Measurements from ENCODE around the gene ARHGAP15. TPM values are rescaled to one million over a fixed set of nuclear protein-coding genes. Genes with fewer than 3 reads are reported as not detected.

Gene ARHGAP15
- total RNA-seq, 2 donors from 2014 or later = 277 to 309 TPM

- peaks cover 34% of the 10 kb centered on the region for H3K4me1 Mint-ChIP-seq
- no peaks in the 10 kb centered on the region for H3K27me3 Mint-ChIP-seq
- H3K27ac Mint-ChIP-seq = no peak overlapping the region
Measured at GRCh38 chr2:143481237-143481623, 352.0 kb downstream of the ARHGAP15 start.

GRCh38 chr2:143481733-143482132 is 352.5 kb downstream of the ARHGAP15 start:
- no peaks in the 10 kb centered on the region for H3K9me3 ChIP-seq (ENCODE audit: control insufficient read depth, low read length, poor library complexity, severe bottlenecking)
- H3K36me3 Mint-ChIP-seq (ENCODE audit: low read depth) = no peaks in the 10 kb centered on the region
- H3K27ac Mint-ChIP-seq = no peak overlapping the region
- no peak overlapping the region for H3K4me3 Mint-ChIP-seq
- peaks cover 35% of the 10 kb centered on the region for H3K4me1 Mint-ChIP-seq
- DNase-seq (no peak), ATAC-seq (no peak)
- H3K27me3 Mint-ChIP-seq = no peaks in the 10 kb centered on the region

More at GRCh38 chr2:143481237-143481623, 352.0 kb downstream of the ARHGAP15 start:
- no peak for ATAC-seq
- H3K36me3 Mint-ChIP-seq (ENCODE audit: low read depth) = no peaks in the 10 kb centered on the region
- no peaks in the 10 kb centered on the region for H3K9me3 ChIP-seq (ENCODE audit: control insufficient read depth, low read length, poor library complexity, severe bottlenecking)
- H3K4me3 Mint-ChIP-seq = no peak overlapping the region
- no peak for DNase-seq

DNA sequence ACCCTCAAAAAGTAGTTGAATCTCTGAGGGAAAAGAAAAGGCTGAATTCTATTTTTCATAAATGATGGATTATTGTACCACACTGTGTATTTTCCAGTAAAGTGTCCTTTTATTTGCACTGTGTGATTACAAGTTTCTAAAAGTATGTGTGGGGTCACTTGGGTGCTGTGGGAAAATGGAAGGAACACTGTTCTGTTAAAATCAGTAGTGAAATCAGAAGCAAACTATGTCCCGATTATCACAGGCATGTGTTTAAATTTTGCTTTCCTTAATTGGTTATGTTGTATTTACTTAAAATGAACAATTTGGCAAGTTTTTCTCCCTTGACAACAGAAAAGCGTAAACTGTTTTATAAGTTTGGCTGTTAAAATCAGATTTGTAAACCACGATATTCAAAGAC is 353.1 kb downstream of the ARHGAP15 start:
- Mint-ChIP-seq H3K4me3 (no peak overlapping the region), H3K36me3 (ENCODE audit: low read depth) (no peaks in the 10 kb centered on the region), H3K27ac (no peak overlapping the region), H3K4me1 (peaks cover 32% of the 10 kb centered on the region), H3K27me3 (no peaks in the 10 kb centered on the region)
- DNase-seq (no peak), ATAC-seq (no peak)
- H3K9me3 ChIP-seq (ENCODE audit: control insufficient read depth, low read length, poor library complexity, severe bottlenecking) = no peaks in the 10 kb centered on the region

GRCh38 chr2:143482771-143483170 is 353.6 kb downstream of the ARHGAP15 start:
- H3K27ac Mint-ChIP-seq = peak overlapping the region; percentile 34
- H3K36me3 Mint-ChIP-seq (ENCODE audit: low read depth) = peaks cover under 1% of the 10 kb centered on the region
- H3K9me3 ChIP-seq (ENCODE audit: control insufficient read depth, low read length, poor library complexity, severe bottlenecking) = no peaks in the 10 kb centered on the region
- no peaks in the 10 kb centered on the region for H3K27me3 Mint-ChIP-seq
- no peak overlapping the region for H3K4me3 Mint-ChIP-seq
- DNase-seq (no peak), ATAC-seq (no peak)
- peaks cover 30% of the 10 kb centered on the region for H3K4me1 Mint-ChIP-seq

GRCh38 chr2:143486976-143487375 is 357.8 kb downstream of the ARHGAP15 start:
- Mint-ChIP-seq H3K4me1 (peaks cover 15% of the 10 kb centered on the region), H3K4me3 (no peak overlapping the region), H3K36me3 (ENCODE audit: low read depth) (peaks cover 2% of the 10 kb centered on the region), H3K27ac (peak overlapping the region; percentile 69), H3K27me3 (no peaks in the 10 kb centered on the region)
- DNase-seq = no peak
- H3K9me3 ChIP-seq (ENCODE audit: control insufficient read depth, low read length, poor library complexity, severe bottlenecking) = no peaks in the 10 kb centered on the region
- no peak for ATAC-seq

DNA sequence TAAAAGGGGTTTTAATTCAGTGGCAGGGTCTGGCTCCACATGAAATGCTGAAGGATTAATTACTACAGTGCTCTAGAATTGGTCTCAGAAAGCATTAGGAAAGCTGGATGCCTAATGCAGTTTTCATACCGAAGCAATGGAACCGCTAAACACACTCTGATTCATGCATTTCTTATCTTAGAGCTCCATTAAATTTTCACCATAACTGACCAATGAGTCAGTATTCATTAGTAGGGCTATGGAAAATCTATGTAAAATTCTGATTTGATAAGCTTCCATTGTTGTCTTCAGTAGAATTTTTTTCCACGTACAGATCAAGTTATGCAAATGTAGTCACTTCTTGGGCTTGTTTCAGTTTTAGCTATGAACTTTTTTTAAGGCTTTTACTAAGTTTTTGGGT is 359.9 kb downstream of the ARHGAP15 start:
- Mint-ChIP-seq H3K4me1 (peaks cover 18% of the 10 kb centered on the region), H3K27me3 (no peaks in the 10 kb centered on the region), H3K4me3 (no peak overlapping the region), H3K27ac (no peak overlapping the region), H3K36me3 (ENCODE audit: low read depth) (peaks cover 9% of the 10 kb centered on the region)
- no peak for DNase-seq
- no peaks in the 10 kb centered on the region for H3K9me3 ChIP-seq (ENCODE audit: control insufficient read depth, low read length, poor library complexity, severe bottlenecking)
- no peak for ATAC-seq

GRCh38 chr2:143491131-143491530 is 361.9 kb downstream of the ARHGAP15 start:
- peaks cover 19% of the 10 kb centered on the region for H3K4me1 Mint-ChIP-seq

DNA sequence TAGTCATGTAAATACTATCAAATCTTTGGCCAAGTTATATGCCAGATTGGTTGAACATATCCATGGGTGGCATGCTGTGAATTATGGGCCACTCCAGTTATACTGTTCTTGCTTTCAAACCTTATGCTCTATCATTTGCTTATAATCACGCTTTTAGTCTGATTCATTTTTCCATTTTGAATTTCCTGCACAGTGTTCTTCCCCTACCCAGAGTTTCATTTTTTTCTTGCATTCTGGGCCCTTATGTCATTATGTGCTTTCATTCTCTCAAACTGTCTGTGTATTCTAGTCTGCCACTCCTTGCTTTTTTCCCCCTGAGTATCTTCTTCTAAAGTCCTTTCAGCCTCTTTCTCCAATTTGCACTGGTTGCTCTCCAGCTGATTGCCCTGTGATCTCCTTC is 364.1 kb downstream of the ARHGAP15 start:
- Mint-ChIP-seq H3K27me3 (no peaks in the 10 kb centered on the region), H3K4me3 (peak overlapping the region; percentile 5), H3K27ac (peak overlapping the region; percentile 57), H3K36me3 (ENCODE audit: low read depth) (peaks cover 9% of the 10 kb centered on the region), H3K4me1 (peaks cover 20% of the 10 kb centered on the region)
- DNase-seq (no peak), ATAC-seq (no peak)
- H3K9me3 ChIP-seq (ENCODE audit: control insufficient read depth, low read length, poor library complexity, severe bottlenecking) = no peaks in the 10 kb centered on the region

More at GRCh38 chr2:143491131-143491530, 361.9 kb downstream of the ARHGAP15 start:
- Mint-ChIP-seq H3K4me3 (no peak overlapping the region), H3K27me3 (no peaks in the 10 kb centered on the region), H3K36me3 (ENCODE audit: low read depth) (peaks cover 11% of the 10 kb centered on the region), H3K27ac (no peak overlapping the region)
- DNase-seq = no peak
- no peak for ATAC-seq
- H3K9me3 ChIP-seq (ENCODE audit: control insufficient read depth, low read length, poor library complexity, severe bottlenecking) = no peaks in the 10 kb centered on the region

DNA sequence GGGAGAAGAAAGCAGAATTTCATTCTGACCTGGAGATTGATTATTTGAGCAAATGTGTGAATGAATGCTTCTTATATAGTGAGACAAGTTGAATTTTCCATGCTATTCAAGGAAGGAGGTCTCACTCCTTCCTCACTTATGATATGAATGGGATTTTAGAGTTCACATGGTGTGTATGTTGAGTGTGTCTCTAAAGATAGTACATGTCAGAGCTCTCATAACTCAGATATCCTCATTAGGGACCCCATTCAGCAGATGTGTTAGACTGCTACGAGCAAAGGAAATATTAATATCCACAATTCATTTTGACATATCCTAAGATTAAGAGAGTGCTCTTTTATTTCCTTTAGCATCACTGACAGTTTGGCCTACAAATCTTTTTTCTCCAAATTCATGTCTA is 368.5 kb downstream of the ARHGAP15 start:
- Mint-ChIP-seq H3K4me1 (peaks cover 31% of the 10 kb centered on the region), H3K27ac (no peak overlapping the region)

GRCh38 chr2:143498496-143498895 is 369.3 kb downstream of the ARHGAP15 start:
- ATAC-seq = no peak
- H3K36me3 Mint-ChIP-seq (ENCODE audit: low read depth) = peaks cover 9% of the 10 kb centered on the region
- no peak overlapping the region for H3K4me3 Mint-ChIP-seq
- H3K9me3 ChIP-seq (ENCODE audit: control insufficient read depth, low read length, poor library complexity, severe bottlenecking) = no peaks in the 10 kb centered on the region
- DNase-seq = no peak
- peak overlapping the region; percentile 87 for H3K27ac Mint-ChIP-seq
- H3K4me1 Mint-ChIP-seq = peaks cover 33% of the 10 kb centered on the region
- H3K27me3 Mint-ChIP-seq = no peaks in the 10 kb centered on the region

More for the DNA sequence above, 368.5 kb downstream of the ARHGAP15 start:
- peaks cover 10% of the 10 kb centered on the region for H3K36me3 Mint-ChIP-seq (ENCODE audit: low read depth)
- H3K27me3 Mint-ChIP-seq = no peaks in the 10 kb centered on the region
- ATAC-seq (no peak), DNase-seq (no peak)
- no peaks in the 10 kb centered on the region for H3K9me3 ChIP-seq (ENCODE audit: control insufficient read depth, low read length, poor library complexity, severe bottlenecking)
- H3K4me3 Mint-ChIP-seq = no peak overlapping the region

DNA sequence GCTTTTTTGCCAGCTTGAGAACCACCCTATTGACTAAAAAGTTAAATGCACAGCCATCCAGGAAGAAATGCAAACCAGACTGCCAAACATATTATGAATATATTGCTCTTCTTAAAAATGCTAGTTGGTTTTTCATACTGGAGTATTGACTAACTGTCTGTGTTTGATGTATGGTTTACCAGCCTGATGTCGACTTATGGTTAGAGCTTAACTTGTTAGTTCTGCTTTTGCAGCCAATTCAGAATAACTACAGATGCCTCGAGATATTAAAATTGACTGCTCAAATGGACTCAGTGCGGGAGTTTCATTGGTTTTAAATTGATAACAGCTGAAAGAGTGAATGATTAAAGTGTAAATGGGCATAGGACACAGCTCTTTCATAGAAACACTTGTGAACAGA is 369.8 kb downstream of the ARHGAP15 start:
- no peak overlapping the region for H3K4me3 Mint-ChIP-seq
- H3K9me3 ChIP-seq (ENCODE audit: control insufficient read depth, low read length, poor library complexity, severe bottlenecking) = no peaks in the 10 kb centered on the region
- ATAC-seq (no peak), DNase-seq (no peak)
- H3K36me3 Mint-ChIP-seq (ENCODE audit: low read depth) = peaks cover 6% of the 10 kb centered on the region
- H3K4me1 Mint-ChIP-seq = peaks cover 34% of the 10 kb centered on the region
- peak overlapping the region; percentile 87 for H3K27ac Mint-ChIP-seq
- no peaks in the 10 kb centered on the region for H3K27me3 Mint-ChIP-seq

DNA sequence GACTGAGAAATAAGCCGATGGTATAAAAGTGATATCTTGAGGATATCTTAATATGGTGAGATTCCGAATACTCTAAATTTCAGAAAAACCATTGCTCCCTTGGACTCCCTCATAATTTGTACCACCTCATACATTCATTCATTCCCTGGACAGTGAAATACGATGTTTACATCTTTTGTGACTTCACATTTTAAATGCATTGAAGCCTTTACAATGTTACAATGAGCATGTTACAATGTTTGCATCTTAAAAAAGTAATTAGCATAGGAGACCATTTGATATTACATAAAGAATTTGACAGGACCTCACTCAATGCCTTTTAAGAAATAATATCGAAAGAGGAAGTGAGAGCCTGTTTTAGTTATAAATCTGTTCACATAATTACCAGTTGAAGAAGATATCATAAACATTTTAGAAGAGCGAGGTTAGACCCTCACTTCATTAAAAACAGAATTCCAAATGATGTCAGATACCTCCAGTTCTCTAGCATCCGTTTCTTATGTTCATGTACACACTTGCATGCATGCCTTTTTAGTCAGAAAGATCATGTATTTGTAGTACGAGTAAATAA is 372.0 kb downstream of the ARHGAP15 start:
- Mint-ChIP-seq H3K4me3 (peak overlapping the region; percentile 49), H3K36me3 (ENCODE audit: low read depth) (peaks cover 8% of the 10 kb centered on the region), H3K27ac (peak overlapping the region; percentile 54), H3K27me3 (no peaks in the 10 kb centered on the region), H3K4me1 (peaks cover 38% of the 10 kb centered on the region)
- no peak for ATAC-seq
- H3K9me3 ChIP-seq (ENCODE audit: control insufficient read depth, low read length, poor library complexity, severe bottlenecking) = no peaks in the 10 kb centered on the region
- no peak for DNase-seq

GRCh38 chr2:143503280-143503679 is 374.1 kb downstream of the ARHGAP15 start:
- DNase-seq (no peak), ATAC-seq (no peak)
- Mint-ChIP-seq H3K36me3 (ENCODE audit: low read depth) (peaks cover 8% of the 10 kb centered on the region), H3K4me1 (peaks cover 36% of the 10 kb centered on the region), H3K27ac (peak overlapping the region; percentile 60), H3K4me3 (no peak overlapping the region), H3K27me3 (no peaks in the 10 kb centered on the region)
- no peaks in the 10 kb centered on the region for H3K9me3 ChIP-seq (ENCODE audit: control insufficient read depth, low read length, poor library complexity, severe bottlenecking)

- Mint-ChIP-seq H3K4me1 (peaks cover 28% of the 10 kb centered on the region), H3K4me3 (no peak overlapping the region), H3K36me3 (ENCODE audit: low read depth) (peaks cover 8% of the 10 kb centered on the region), H3K27me3 (no peaks in the 10 kb centered on the region), H3K27ac (peak overlapping the region; percentile 84)
- ATAC-seq (no peak), DNase-seq (no peak)
- no peaks in the 10 kb centered on the region for H3K9me3 ChIP-seq (ENCODE audit: control insufficient read depth, low read length, poor library complexity, severe bottlenecking)
Measured at GRCh38 chr2:143504397-143504796, 375.2 kb downstream of the ARHGAP15 start.

All from T-helper 17 cell (primary cell).